Activated CD4-positive, alpha-beta T cell treated with anti-CD3 and anti-CD28 coated beads, Interleukin-2, amount 10 ng/mL, durations not matched to agents 24 days and 14 days (primary cell): Measurements from ENCODE around the gene TAOK3. TPM values are rescaled to one million over a fixed set of nuclear protein-coding genes. Genes with fewer than 3 reads are reported as not detected.

Experiments
- DNase-seq: peaks from one replicate; pipeline ENCODE4 v3.0.0; 2022
- H3K27ac Mint-ChIP-seq: one replicate; pipeline ENCODE4 v1.8.0; 2022; ENCODE audit warnings: mild to moderate bottlenecking, mixed read lengths
- H3K27me3 Mint-ChIP-seq: one replicate; pipeline ENCODE4 v1.8.0; 2022; ENCODE audit warnings: mixed read lengths
- H3K36me3 Mint-ChIP-seq: one replicate; pipeline ENCODE4 v1.8.0; 2022; ENCODE audit warnings: low read depth, mild to moderate bottlenecking, mixed read lengths
- H3K4me1 Mint-ChIP-seq: one replicate; pipeline ENCODE4 v1.8.0; 2021; ENCODE audit warnings: mixed read lengths
- H3K4me3 Mint-ChIP-seq: one replicate; pipeline ENCODE4 v1.8.0; 2022; ENCODE audit warnings: mild to moderate bottlenecking, moderate library complexity, mixed read lengths
- H3K9me3 Mint-ChIP-seq: one replicate; pipeline ENCODE4 v1.8.0; 2021; ENCODE audit warnings: mixed read lengths
- intact Hi-C: fragments of 100-400 bp; cut with micrococcal nuclease; formaldehyde crosslinking; loops from one replicate; pipeline ENCODE4 v1.15.1; 2023
- total RNA-seq: library from RNA; stranded (reverse); gene quantifications from 2 replicates; pipeline ENCODE4 v1.2.3, GENCODE V29; 2022

Gene TAOK3
- total RNA-seq, 1 donor from 2014 or later: 53.4 TPM

- Mint-ChIP-seq H3K27ac (no peak overlapping the region), H3K27me3 (no peaks in the 10 kb centered on the region), H3K36me3 (peaks cover 13% of the 10 kb centered on the region)
Observed at GRCh38 chr12:118219772-118220171, 152.9 kb downstream of the TAOK3 start.

GRCh38 chr12:118219106-118219505 is 153.6 kb downstream of the TAOK3 start:
- Mint-ChIP-seq H3K9me3 (no peaks in the 10 kb centered on the region), H3K4me1 (no peaks in the 10 kb centered on the region), H3K27me3 (no peaks in the 10 kb centered on the region), H3K27ac (no peak overlapping the region), H3K36me3 (peaks cover 13% of the 10 kb centered on the region), H3K4me3 (no peak overlapping the region)
- intact Hi-C loops: no loop called here
- no peak for DNase-seq

More at GRCh38 chr12:118219772-118220171, 152.9 kb downstream of the TAOK3 start:
- intact Hi-C loops: no loop called here
- no peak for DNase-seq
- Mint-ChIP-seq H3K4me1 (no peaks in the 10 kb centered on the region), H3K9me3 (no peaks in the 10 kb centered on the region), H3K4me3 (no peak overlapping the region)

GRCh38 chr12:118213452-118213851 is 159.3 kb downstream of the TAOK3 start:
- no peak overlapping the region for H3K27ac Mint-ChIP-seq
- H3K9me3 Mint-ChIP-seq: no peaks in the 10 kb centered on the region
- no peaks in the 10 kb centered on the region for H3K4me1 Mint-ChIP-seq
- H3K4me3 Mint-ChIP-seq: no peak overlapping the region
- intact Hi-C loops: no loop called here
- H3K36me3 Mint-ChIP-seq: peaks cover 23% of the 10 kb centered on the region
- no peaks in the 10 kb centered on the region for H3K27me3 Mint-ChIP-seq
- DNase-seq: no peak

GRCh38 chr12:118212606-118213005 is 160.1 kb downstream of the TAOK3 start:
- no peaks in the 10 kb centered on the region for H3K4me1 Mint-ChIP-seq
- peaks cover 25% of the 10 kb centered on the region for H3K36me3 Mint-ChIP-seq
- H3K4me3 Mint-ChIP-seq: no peak overlapping the region
- intact Hi-C loops: no loop called here
- no peak overlapping the region for H3K27ac Mint-ChIP-seq
- no peaks in the 10 kb centered on the region for H3K9me3 Mint-ChIP-seq
- no peaks in the 10 kb centered on the region for H3K27me3 Mint-ChIP-seq
- no peak for DNase-seq

GRCh38 chr12:118206107-118206412 is 166.6 kb downstream of the TAOK3 start:
- Mint-ChIP-seq H3K27ac (peak overlapping the region; percentile 19), H3K4me1 (peaks cover 8% of the 10 kb centered on the region), H3K9me3 (no peaks in the 10 kb centered on the region), H3K27me3 (no peaks in the 10 kb centered on the region), H3K36me3 (peaks cover 13% of the 10 kb centered on the region), H3K4me3 (no peak overlapping the region)
- no peak for DNase-seq
- intact Hi-C loops: no loop called here

GRCh38 chr12:118193958-118194357 is 178.7 kb downstream of the TAOK3 start:
- H3K4me3 Mint-ChIP-seq: no peak overlapping the region
- intact Hi-C loops: no loop called here
- peaks cover 28% of the 10 kb centered on the region for H3K36me3 Mint-ChIP-seq
- DNase-seq: no peak
- no peak overlapping the region for H3K27ac Mint-ChIP-seq
- H3K4me1 Mint-ChIP-seq: peaks cover under 1% of the 10 kb centered on the region
- no peaks in the 10 kb centered on the region for H3K27me3 Mint-ChIP-seq
- H3K9me3 Mint-ChIP-seq: no peaks in the 10 kb centered on the region

GRCh38 chr12:118193477-118193876 is 179.2 kb downstream of the TAOK3 start:
- H3K27me3 Mint-ChIP-seq: no peaks in the 10 kb centered on the region
- intact Hi-C loops: no loop called here
- no peaks in the 10 kb centered on the region for H3K4me1 Mint-ChIP-seq
- no peak overlapping the region for H3K4me3 Mint-ChIP-seq
- no peak overlapping the region for H3K27ac Mint-ChIP-seq
- no peaks in the 10 kb centered on the region for H3K9me3 Mint-ChIP-seq
- no peak for DNase-seq
- H3K36me3 Mint-ChIP-seq: peaks cover 24% of the 10 kb centered on the region

- Mint-ChIP-seq H3K4me1 (peaks cover 4% of the 10 kb centered on the region), H3K27me3 (no peaks in the 10 kb centered on the region), H3K9me3 (no peaks in the 10 kb centered on the region), H3K36me3 (peaks cover 12% of the 10 kb centered on the region), H3K27ac (no peak overlapping the region), H3K4me3 (no peak overlapping the region)
- no peak for DNase-seq
- intact Hi-C loops: no loop called here
Observed at GRCh38 chr12:118190266-118190665, 182.4 kb downstream of the TAOK3 start.

- Mint-ChIP-seq H3K27me3 (no peaks in the 10 kb centered on the region), H3K36me3 (peaks cover 11% of the 10 kb centered on the region)
- intact Hi-C loops: no loop called here
Observed at GRCh38 chr12:118189741-118190191, 182.9 kb downstream of the TAOK3 start.

GRCh38 chr12:118188690-118189371 is 183.9 kb downstream of the TAOK3 start:
- Mint-ChIP-seq H3K4me1 (peaks cover 4% of the 10 kb centered on the region), H3K27ac (no peak overlapping the region), H3K36me3 (peaks cover 9% of the 10 kb centered on the region), H3K9me3 (no peaks in the 10 kb centered on the region), H3K4me3 (no peak overlapping the region), H3K27me3 (no peaks in the 10 kb centered on the region)
- intact Hi-C loops: no loop called here
- DNase-seq: no peak

More at GRCh38 chr12:118189741-118190191, 182.9 kb downstream of the TAOK3 start:
- Mint-ChIP-seq H3K4me3 (no peak overlapping the region), H3K27ac (no peak overlapping the region), H3K4me1 (peaks cover 4% of the 10 kb centered on the region), H3K9me3 (no peaks in the 10 kb centered on the region)
- DNase-seq: no peak

GRCh38 chr12:118187751-118188435 is 184.8 kb downstream of the TAOK3 start:
- H3K27me3 Mint-ChIP-seq: no peaks in the 10 kb centered on the region

GRCh38 chr12:118185602-118186397 is 186.9 kb downstream of the TAOK3 start:
- Mint-ChIP-seq H3K27ac (no peak overlapping the region), H3K36me3 (peaks cover 16% of the 10 kb centered on the region), H3K9me3 (no peaks in the 10 kb centered on the region), H3K27me3 (no peaks in the 10 kb centered on the region), H3K4me3 (no peak overlapping the region), H3K4me1 (peaks cover 8% of the 10 kb centered on the region)
- intact Hi-C loops: no loop called here
- DNase-seq: no peak

More at GRCh38 chr12:118187751-118188435, 184.8 kb downstream of the TAOK3 start:
- H3K4me3 Mint-ChIP-seq: no peak overlapping the region
- intact Hi-C loops: no loop called here
- peaks cover 9% of the 10 kb centered on the region for H3K36me3 Mint-ChIP-seq
- DNase-seq: no peak
- H3K9me3 Mint-ChIP-seq: no peaks in the 10 kb centered on the region
- H3K4me1 Mint-ChIP-seq: peaks cover 4% of the 10 kb centered on the region
- H3K27ac Mint-ChIP-seq: no peak overlapping the region

- Mint-ChIP-seq H3K9me3 (no peaks in the 10 kb centered on the region), H3K4me3 (no peak overlapping the region), H3K4me1 (peaks cover 8% of the 10 kb centered on the region), H3K27me3 (no peaks in the 10 kb centered on the region), H3K27ac (no peak overlapping the region), H3K36me3 (peaks cover 17% of the 10 kb centered on the region)
- intact Hi-C loops: loop anchor here (5.0 kb wide), 2 partner anchors 46 to 174 kb away; partner anchors contain the start of gene PEBP1
- no peak for DNase-seq
Observed at GRCh38 chr12:118183711-118184110, 189.0 kb downstream of the TAOK3 start.

- H3K36me3 Mint-ChIP-seq: peaks cover 21% of the 10 kb centered on the region
- no peak for DNase-seq
- H3K27me3 Mint-ChIP-seq: no peaks in the 10 kb centered on the region
- intact Hi-C loops: loop anchor here (5.0 kb wide), 2 partner anchors 46 to 174 kb away; partner anchors contain the start of gene PEBP1
- H3K4me3 Mint-ChIP-seq: no peak overlapping the region
- peaks cover 8% of the 10 kb centered on the region for H3K4me1 Mint-ChIP-seq
- H3K27ac Mint-ChIP-seq: no peak overlapping the region
- H3K9me3 Mint-ChIP-seq: no peaks in the 10 kb centered on the region
Observed at GRCh38 chr12:118183155-118183554, 189.6 kb downstream of the TAOK3 start.
